Stomach (tissue), 9 donors: ENCODE data around the gene WDR87. TPM values are rescaled to one million over a fixed set of nuclear protein-coding genes. Genes with fewer than 3 reads are reported as not detected.

Experiments used
- DNase-seq, 2 donors: peaks; one replicate each; pipeline versions ENCODE4 v3.0.0 to v3.0.0-alpha.2; 2013 to 2019
- H3K27ac ChIP-seq, 5 donors: fragments of 200-600 bp in 4 of 5; sonication (generic) in 4 of 5; one replicate each; pipeline ENCODE4 v1.5.1; 2013 to 2019; ENCODE audit warnings: mild to moderate bottlenecking in 1 of 5, moderate library complexity in 1 of 5
- H3K27me3 ChIP-seq, 3 donors: fragments of 200-600 bp; sonication (generic); one replicate each; pipeline ENCODE4 v1.5.1; 2017 to 2019; ENCODE audit warnings: mixed run types in 1 of 3
- H3K36me3 ChIP-seq, 4 donors: fragments of 200-600 bp; sonication (generic); 1 replicate in 3 of 4; 2 replicates in 1 of 4; pipeline ENCODE4 v1.5.1; 2016 to 2019
- H3K4me1 ChIP-seq, 4 donors: fragments of 200-600 bp; sonication (generic); one replicate each; pipeline ENCODE4 v1.5.1; 2016 to 2019
- H3K4me3 ChIP-seq, 4 donors: fragments of 200-600 bp; sonication (generic) in 3 of 4; one replicate each; pipeline ENCODE4 v1.5.1; 2016 to 2019; ENCODE audit warnings: mild to moderate bottlenecking in 1 of 4
- H3K9me3 ChIP-seq, 4 donors: fragments of 200-600 bp; sonication (generic); one replicate each; pipeline ENCODE4 v1.5.1; 2016 to 2019
- EP300 ChIP-seq: sonication (generic); formaldehyde crosslinking; IDR thresholded peaks from one replicate; pipeline ENCODE4 v1.6.1; 2017; ENCODE audit warnings: antibody characterized with exemption
- POLR2A ChIP-seq, 4 donors: fragments of 450-650 bp; IDR thresholded peaks; one replicate each; pipeline ENCODE4 v1.6.1; 2016; ENCODE audit warnings: antibody characterized with exemption in 4 of 4, control low read depth in 2 of 4, mild to moderate bottlenecking in 1 of 4, moderate library complexity in 1 of 4
- POLR2AphosphoS5 ChIP-seq, 3 donors: sonication (generic); formaldehyde crosslinking; IDR thresholded peaks; one replicate each; pipeline ENCODE4 v1.6.1; 2016; ENCODE audit warnings: antibody characterized with exemption in 3 of 3
- WGBS, 5 donors: extraction: QIAGEN DNeasy Blood & Tissue Kit in 3 of 5; methylation state at CpG; one replicate each; pipeline versions ENCODE4 v1.1.5 to v1.1.7; 2013 to 2018; 5-methylcytosine and 5-hydroxymethylcytosine counted together
- intact Hi-C: fragments of 100-400 bp; cut with DNase I; formaldehyde crosslinking; loops from one replicate; pipeline ENCODE4 v1.15.1; 2023; ENCODE audit warnings: low total_unique reads
- polyA plus RNA-seq, 3 donors: library from polyadenylated mRNA; stranded (reverse); fragments of 200-250 nt; gene quantifications; one replicate each; pipeline ENCODE4 v1.2.3, GENCODE V29; 2013
- total RNA-seq, 5 donors: library from RNA; depleted of rRNA; stranded (reverse); fragments of >200 nt; gene quantifications; one replicate each; pipeline versions ENCODE4 v1.1.0 to v1.2.3, GENCODE V29; 2014 to 2016
- TF ChIP-seq, protein P1 (sequence below), 7 experiments: fragments of 450-650 bp in 4 of 7; fragments of 200-600 bp in 3 of 7; sonication (generic) in 3 of 7; IDR thresholded peaks; one replicate each; pipeline ENCODE4 v1.5.1; 2016 to 2019; ENCODE audit warnings: antibody characterized with exemption in 7 of 7, control low read depth in 2 of 7, mild to moderate bottlenecking in 1 of 7
- donor health status: healthy with polysubstance abuse.
- donor health status: Bipolar disorder and iron deficiency.
- donor health status: healthy.

WDR87 gene
- total and polyA plus RNA-seq, 8 donors, result 0.14 TPM; not detected in 7

DNA sequence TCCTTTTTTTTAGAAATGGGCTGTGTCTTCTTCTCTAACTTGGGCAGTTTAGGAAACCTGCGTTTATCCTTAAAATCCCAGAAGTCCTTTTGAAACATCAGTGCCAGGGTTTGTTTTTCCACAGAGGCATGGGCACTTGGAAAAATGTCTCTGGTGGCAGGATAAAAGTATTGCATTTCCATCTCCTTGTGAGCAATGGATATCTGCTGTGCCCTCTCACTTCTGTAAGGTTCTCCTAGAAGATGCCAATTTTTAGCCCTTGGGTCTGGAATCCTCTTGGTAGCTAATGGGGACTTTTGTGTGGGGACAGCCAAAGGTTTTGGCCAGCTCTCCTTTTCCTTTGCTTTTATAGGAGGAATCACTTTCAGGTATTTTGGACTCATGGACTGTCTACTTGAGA is 21.0 kb downstream of the WDR87 start:
- Histone ChIP-seq H3K4me1 (no peaks in the 10 kb centered on the region), H3K4me3 (no peak overlapping the region), H3K27me3 (peaks cover 0 to 24% (median 0%) of the 10 kb centered on the region in 3 donors), H3K27ac (no peak overlapping the region), H3K36me3 (no peaks in the 10 kb centered on the region), H3K9me3 (peaks cover 0 to 32% (median 17%) of the 10 kb centered on the region in 4 donors)
- 83 to 97% (median 93%) methylated on average over 1 of the region's 1 CpG for WGBS, 5 donors
- intact Hi-C loops, result no loop called here
- DNase-seq, result no peak
- TF ChIP-seq EP300 (no peak), POLR2AphosphoS5 (IDR thresholded peaks at IDR 0.05) (no peak), POLR2A (IDR thresholded peaks at IDR 0.05) (no peak)
- TF ChIP-seq, protein P1, sequence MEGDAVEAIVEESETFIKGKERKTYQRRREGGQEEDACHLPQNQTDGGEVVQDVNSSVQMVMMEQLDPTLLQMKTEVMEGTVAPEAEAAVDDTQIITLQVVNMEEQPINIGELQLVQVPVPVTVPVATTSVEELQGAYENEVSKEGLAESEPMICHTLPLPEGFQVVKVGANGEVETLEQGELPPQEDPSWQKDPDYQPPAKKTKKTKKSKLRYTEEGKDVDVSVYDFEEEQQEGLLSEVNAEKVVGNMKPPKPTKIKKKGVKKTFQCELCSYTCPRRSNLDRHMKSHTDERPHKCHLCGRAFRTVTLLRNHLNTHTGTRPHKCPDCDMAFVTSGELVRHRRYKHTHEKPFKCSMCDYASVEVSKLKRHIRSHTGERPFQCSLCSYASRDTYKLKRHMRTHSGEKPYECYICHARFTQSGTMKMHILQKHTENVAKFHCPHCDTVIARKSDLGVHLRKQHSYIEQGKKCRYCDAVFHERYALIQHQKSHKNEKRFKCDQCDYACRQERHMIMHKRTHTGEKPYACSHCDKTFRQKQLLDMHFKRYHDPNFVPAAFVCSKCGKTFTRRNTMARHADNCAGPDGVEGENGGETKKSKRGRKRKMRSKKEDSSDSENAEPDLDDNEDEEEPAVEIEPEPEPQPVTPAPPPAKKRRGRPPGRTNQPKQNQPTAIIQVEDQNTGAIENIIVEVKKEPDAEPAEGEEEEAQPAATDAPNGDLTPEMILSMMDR (IDR thresholded peaks at IDR 0.05), result no peak

GRCh38 chr19:37877147-37877546 is 29.2 kb downstream of the WDR87 start:
- Histone ChIP-seq H3K36me3 (no peaks in the 10 kb centered on the region), H3K4me3 (no peak overlapping the region), H3K9me3 (peaks cover 0 to 7% (median 3%) of the 10 kb centered on the region in 4 donors), H3K27ac (no peak overlapping the region), H3K27me3 (no peaks in the 10 kb centered on the region), H3K4me1 (no peaks in the 10 kb centered on the region)
- DNase-seq, result no peak
- intact Hi-C loops, result no loop called here
- WGBS, 5 donors, result 75 to 92% (median 88%) methylated on average over 3 of the region's 3 CpGs
- no peak for TF ChIP-seq EP300

- Histone ChIP-seq H3K36me3 (no peaks in the 10 kb centered on the region), H3K27me3 (no peaks in the 10 kb centered on the region), H3K4me1 (no peaks in the 10 kb centered on the region), H3K27ac (no peak overlapping the region), H3K9me3 (no peaks in the 10 kb centered on the region), H3K4me3 (no peak overlapping the region)
- WGBS, 5 donors, result 34 to 46% (median 36%) methylated on average over 2 of the region's 2 CpGs
- DNase-seq, result no peak
- intact Hi-C loops, result no loop called here
- TF ChIP-seq POLR2A (IDR thresholded peaks at IDR 0.05) (no peak), EP300 (no peak), POLR2AphosphoS5 (IDR thresholded peaks at IDR 0.05) (no peak)
- TF ChIP-seq, protein P1 (IDR thresholded peaks at IDR 0.05), result no peak
Observed at GRCh38 chr19:37876032-37876431, 30.4 kb downstream of the WDR87 start.

- no peak overlapping the region for H3K27ac ChIP-seq
- H3K36me3 ChIP-seq, result no peaks in the 10 kb centered on the region
- H3K9me3 ChIP-seq, result peaks cover 0 to 10% (median 6%) of the 10 kb centered on the region in 4 donors
- no peak for DNase-seq
- intact Hi-C loops, result no loop called here
- no peak overlapping the region for H3K4me3 ChIP-seq
- no peaks in the 10 kb centered on the region for H3K4me1 ChIP-seq
- H3K27me3 ChIP-seq, result no peaks in the 10 kb centered on the region
- WGBS, 5 donors, result 11 to 26% (median 22%) methylated on average over 3 of the region's 3 CpGs
- TF ChIP-seq POLR2A (IDR thresholded peaks at IDR 0.05), result no peak
- no peak for TF ChIP-seq EP300
- TF ChIP-seq POLR2AphosphoS5 (IDR thresholded peaks at IDR 0.05), result no peak
- TF ChIP-seq, protein P1 (IDR thresholded peaks at IDR 0.05), result no peak
Observed at GRCh38 chr19:37874784-37875183, 31.6 kb downstream of the WDR87 start.

DNA sequence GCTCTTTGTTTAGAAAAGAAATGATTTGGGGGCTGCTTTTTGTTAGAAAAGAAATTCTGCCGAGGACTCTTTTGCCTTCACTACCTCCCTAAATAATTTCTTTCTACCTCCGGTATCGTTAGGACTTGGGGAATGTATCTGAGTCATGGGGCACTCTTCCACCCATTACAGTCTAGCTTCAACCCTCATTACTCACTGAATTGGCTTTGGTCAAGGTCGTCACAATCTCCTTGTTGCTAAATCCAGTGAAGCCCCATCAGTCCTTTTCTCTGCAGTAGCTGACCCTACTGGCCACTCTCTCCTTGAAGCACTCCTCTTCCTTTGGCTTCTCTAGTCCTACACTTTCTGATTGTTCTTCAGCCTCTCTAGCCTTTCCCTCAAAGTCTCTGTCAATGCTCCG is 34.0 kb downstream of the WDR87 start:
- no peak overlapping the region for H3K4me3 ChIP-seq
- no peak for DNase-seq
- peaks cover 0 to 13% (median 9%) of the 10 kb centered on the region in 4 donors for H3K9me3 ChIP-seq
- TF ChIP-seq POLR2AphosphoS5 (IDR thresholded peaks at IDR 0.05) (no peak), POLR2A (IDR thresholded peaks at IDR 0.05) (no peak), EP300 (no peak)
- TF ChIP-seq, protein P1 (IDR thresholded peaks at IDR 0.05), result no peak
- H3K36me3 ChIP-seq, result no peaks in the 10 kb centered on the region
- no peaks in the 10 kb centered on the region for H3K27me3 ChIP-seq
- H3K4me1 ChIP-seq, result no peaks in the 10 kb centered on the region
- 71 to 84% (median 74%) methylated on average over 5 of the region's 5 CpGs for WGBS, 5 donors
- intact Hi-C loops, result no loop called here
- no peak overlapping the region for H3K27ac ChIP-seq
